ENCODE data around the gene ANGEL1. TPM values are rescaled to one million over a fixed set of nuclear protein-coding genes. Genes with fewer than 3 reads are reported as not detected.

The ANGEL1 gene
- total and polyA plus RNA-seq, 2 experiments from 2014 or later: 29.4 to 39.4 TPM

GRCh38 chr14:76820700-76821099, 8.0 kb upstream of the ANGEL1 start:
- Histone ChIP-seq H3K36me3 (no peaks in the 10 kb centered on the region), H3K27ac (no peak overlapping the region), H3K9me3 (ENCODE audit: low read depth) (no peaks in the 10 kb centered on the region), H3K27me3 (peaks cover 5% of the 10 kb centered on the region), H3K4me3 (no peak overlapping the region), H3K4me1 (ENCODE audit: low read depth) (no peaks in the 10 kb centered on the region)
- DNase-seq (ENCODE audit: low read depth in 1 of 2, low spot score in 1 of 2): no peak
- TF ChIP-seq, protein P1, sequence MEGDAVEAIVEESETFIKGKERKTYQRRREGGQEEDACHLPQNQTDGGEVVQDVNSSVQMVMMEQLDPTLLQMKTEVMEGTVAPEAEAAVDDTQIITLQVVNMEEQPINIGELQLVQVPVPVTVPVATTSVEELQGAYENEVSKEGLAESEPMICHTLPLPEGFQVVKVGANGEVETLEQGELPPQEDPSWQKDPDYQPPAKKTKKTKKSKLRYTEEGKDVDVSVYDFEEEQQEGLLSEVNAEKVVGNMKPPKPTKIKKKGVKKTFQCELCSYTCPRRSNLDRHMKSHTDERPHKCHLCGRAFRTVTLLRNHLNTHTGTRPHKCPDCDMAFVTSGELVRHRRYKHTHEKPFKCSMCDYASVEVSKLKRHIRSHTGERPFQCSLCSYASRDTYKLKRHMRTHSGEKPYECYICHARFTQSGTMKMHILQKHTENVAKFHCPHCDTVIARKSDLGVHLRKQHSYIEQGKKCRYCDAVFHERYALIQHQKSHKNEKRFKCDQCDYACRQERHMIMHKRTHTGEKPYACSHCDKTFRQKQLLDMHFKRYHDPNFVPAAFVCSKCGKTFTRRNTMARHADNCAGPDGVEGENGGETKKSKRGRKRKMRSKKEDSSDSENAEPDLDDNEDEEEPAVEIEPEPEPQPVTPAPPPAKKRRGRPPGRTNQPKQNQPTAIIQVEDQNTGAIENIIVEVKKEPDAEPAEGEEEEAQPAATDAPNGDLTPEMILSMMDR (IDR thresholded peaks at IDR 0.05; ENCODE audit: low read depth, low read length): no peak

- Histone ChIP-seq H3K4me3 (no peak overlapping the region), H3K36me3 (no peaks in the 10 kb centered on the region), H3K9me3 (ENCODE audit: low read depth) (no peaks in the 10 kb centered on the region), H3K27ac (no peak overlapping the region), H3K27me3 (peaks cover 5% of the 10 kb centered on the region), H3K4me1 (ENCODE audit: low read depth) (peaks cover 15% of the 10 kb centered on the region)
- TF ChIP-seq, protein P1 (IDR thresholded peaks at IDR 0.05; ENCODE audit: low read depth, low read length): no peak
- DNase-seq (ENCODE audit: low read depth in 1 of 2, low spot score in 1 of 2): no peak
These were observed 2.3 kb upstream of the ANGEL1 start for GRCh38 chr14:76814726-76815645.

GRCh38 chr14:76812093-76812421, 625 bp downstream of the ANGEL1 start:
- peaks cover 15% of the 10 kb centered on the region for H3K4me1 ChIP-seq (ENCODE audit: low read depth)
- peak overlapping the region; percentile 77 for H3K27ac ChIP-seq
- DNase-seq (ENCODE audit: low read depth in 1 of 2, low spot score in 1 of 2): no peak
- no peaks in the 10 kb centered on the region for H3K27me3 ChIP-seq
- H3K9me3 ChIP-seq (ENCODE audit: low read depth): no peaks in the 10 kb centered on the region
- TF ChIP-seq, protein P1 (IDR thresholded peaks at IDR 0.05; ENCODE audit: low read depth, low read length): no peak
- peaks cover 14% of the 10 kb centered on the region for H3K36me3 ChIP-seq
- peak overlapping the region; percentile 60 for H3K4me3 ChIP-seq

- H3K36me3 ChIP-seq: peaks cover 19% of the 10 kb centered on the region
- no peak overlapping the region for H3K27ac ChIP-seq
- H3K27me3 ChIP-seq: no peaks in the 10 kb centered on the region
- peak overlapping the region; percentile 60 for H3K4me3 ChIP-seq
- TF ChIP-seq, protein P1 (IDR thresholded peaks at IDR 0.05; ENCODE audit: low read depth, low read length): no peak
- peaks cover 15% of the 10 kb centered on the region for H3K4me1 ChIP-seq (ENCODE audit: low read depth)
- no peaks in the 10 kb centered on the region for H3K9me3 ChIP-seq (ENCODE audit: low read depth)
- no peak for DNase-seq (ENCODE audit: low read depth in 1 of 2, low spot score in 1 of 2)
These were observed 1.1 kb downstream of the ANGEL1 start for GRCh38 chr14:76811561-76811960.

GRCh38 chr14:76810953-76811400, 1.7 kb downstream of the ANGEL1 start:
- H3K4me3 ChIP-seq: peak overlapping the region; percentile 0
- peaks cover 23% of the 10 kb centered on the region for H3K36me3 ChIP-seq
- TF ChIP-seq, protein P1 (IDR thresholded peaks at IDR 0.05; ENCODE audit: low read depth, low read length): peak; percentile 58
- no peaks in the 10 kb centered on the region for H3K27me3 ChIP-seq
- peaks cover 15% of the 10 kb centered on the region for H3K4me1 ChIP-seq (ENCODE audit: low read depth)
- no peaks in the 10 kb centered on the region for H3K9me3 ChIP-seq (ENCODE audit: low read depth)
- H3K27ac ChIP-seq: no peak overlapping the region
- peak; percentile 19 to 60 for DNase-seq (ENCODE audit: low read depth in 1 of 2, low spot score in 1 of 2)

All from cardiac muscle cell (in vitro differentiated cells and primary cell).